Measurements from ENCODE around the gene FNBP1L. TPM values are rescaled to one million over a fixed set of nuclear protein-coding genes. Genes with fewer than 3 reads are reported as not detected.
A peak's percentile ranks its signal among the peaks of the same experiment; 100 is the strongest.
"Not testable (repeated sequence)": the region's sequence is repeated elsewhere in the genome, so short reads cannot be mapped to it uniquely, and the experiment has no call there.

The FNBP1L gene
- total RNA-seq, 4 donors from 2014 or later: 68.7 to 86.0 (median 72.9) TPM

DNA sequence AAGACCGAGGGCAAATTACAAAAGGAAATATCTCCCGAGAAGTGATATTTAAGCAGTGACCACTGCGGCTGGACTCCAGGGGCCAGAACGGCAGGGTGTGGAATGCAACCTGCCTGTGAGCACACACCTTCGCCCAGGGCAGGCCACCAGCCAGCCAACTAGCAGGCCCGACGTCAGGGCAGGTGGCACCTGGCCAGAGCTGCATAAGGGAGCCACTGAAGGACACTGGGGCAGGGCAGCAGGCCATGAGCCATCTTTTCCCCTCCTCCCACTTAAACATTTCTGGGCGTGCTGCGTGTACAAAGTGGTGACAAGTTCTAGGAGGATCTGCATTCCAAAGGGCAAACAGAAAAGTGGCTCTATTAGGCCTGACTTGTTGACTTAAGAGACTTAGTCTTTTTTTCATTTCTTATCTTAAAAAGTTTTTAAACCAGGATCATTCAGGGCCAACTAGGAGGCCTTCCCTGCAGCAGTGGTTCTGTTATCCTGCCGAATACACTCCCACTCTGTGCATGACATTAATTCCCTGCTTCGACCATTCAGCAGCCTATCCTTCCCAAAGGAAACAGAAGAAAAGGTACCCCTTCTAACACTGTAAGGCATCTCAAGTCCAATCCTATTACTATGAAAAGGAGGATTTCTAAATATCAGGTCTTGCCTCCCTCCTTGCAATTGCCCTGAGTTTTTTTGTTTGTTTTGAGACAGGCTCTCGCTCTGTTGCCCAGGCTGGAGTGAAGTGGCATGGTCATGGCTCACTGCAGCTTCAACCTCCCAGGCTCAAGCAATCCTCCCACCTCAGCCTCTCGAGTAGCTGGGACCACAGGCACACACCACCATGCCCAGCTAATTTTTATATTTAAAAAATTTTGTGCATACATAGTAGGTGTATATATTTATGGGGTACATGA is 137.4 kb downstream of the FNBP1L start:
- peak; percentile 31 to 91 for TF ChIP-seq POLR2A (IDR thresholded peaks at IDR 0.05)
- TF ChIP-seq, protein P1, sequence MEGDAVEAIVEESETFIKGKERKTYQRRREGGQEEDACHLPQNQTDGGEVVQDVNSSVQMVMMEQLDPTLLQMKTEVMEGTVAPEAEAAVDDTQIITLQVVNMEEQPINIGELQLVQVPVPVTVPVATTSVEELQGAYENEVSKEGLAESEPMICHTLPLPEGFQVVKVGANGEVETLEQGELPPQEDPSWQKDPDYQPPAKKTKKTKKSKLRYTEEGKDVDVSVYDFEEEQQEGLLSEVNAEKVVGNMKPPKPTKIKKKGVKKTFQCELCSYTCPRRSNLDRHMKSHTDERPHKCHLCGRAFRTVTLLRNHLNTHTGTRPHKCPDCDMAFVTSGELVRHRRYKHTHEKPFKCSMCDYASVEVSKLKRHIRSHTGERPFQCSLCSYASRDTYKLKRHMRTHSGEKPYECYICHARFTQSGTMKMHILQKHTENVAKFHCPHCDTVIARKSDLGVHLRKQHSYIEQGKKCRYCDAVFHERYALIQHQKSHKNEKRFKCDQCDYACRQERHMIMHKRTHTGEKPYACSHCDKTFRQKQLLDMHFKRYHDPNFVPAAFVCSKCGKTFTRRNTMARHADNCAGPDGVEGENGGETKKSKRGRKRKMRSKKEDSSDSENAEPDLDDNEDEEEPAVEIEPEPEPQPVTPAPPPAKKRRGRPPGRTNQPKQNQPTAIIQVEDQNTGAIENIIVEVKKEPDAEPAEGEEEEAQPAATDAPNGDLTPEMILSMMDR (IDR thresholded peaks at IDR 0.05): no peak
- peaks cover 16 to 30% of the 10 kb centered on the region in 2 donors for H3K36me3 ChIP-seq
- DNase-seq: peak; percentile 100
- H3K4me1 ChIP-seq: peaks cover 23 to 34% of the 10 kb centered on the region in 2 donors
- H3K4me3 ChIP-seq (replicated peaks in 1 of 3): no peak overlapping the region
- intact Hi-C loops (cut with DNase I): no loop called here
- WGBS, 2 donors: 22 to 33% methylated on average over 13 of the region's 13 CpGs
- no peaks in the 10 kb centered on the region for H3K9me3 ChIP-seq
- no peaks in the 10 kb centered on the region for H3K27me3 ChIP-seq
- peak overlapping the region; percentile 86 to 90 (median 86) for H3K27ac ChIP-seq

DNA sequence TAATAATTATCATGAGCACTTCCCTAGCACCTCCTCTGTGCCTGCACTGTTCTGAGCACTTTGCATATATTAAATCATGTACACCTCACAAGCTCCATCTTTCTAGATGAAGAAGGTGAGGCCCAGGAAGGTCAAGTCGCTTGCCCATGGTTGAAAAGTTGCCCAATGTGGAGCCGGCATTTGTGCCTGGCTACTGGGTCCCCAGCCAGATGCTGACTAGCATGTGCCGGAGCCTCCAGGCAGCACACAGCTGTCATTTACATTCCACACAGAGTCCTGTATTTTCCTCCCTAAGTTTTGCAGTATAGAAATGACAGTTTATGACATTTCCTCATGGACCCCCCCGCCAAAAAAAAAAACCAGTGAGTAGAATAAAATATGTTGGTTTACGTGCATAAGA is 139.4 kb downstream of the FNBP1L start:
- Histone ChIP-seq H3K36me3 (peaks cover 13 to 23% of the 10 kb centered on the region in 2 donors), H3K4me1 (peaks cover 33 to 47% of the 10 kb centered on the region in 2 donors), H3K27me3 (no peaks in the 10 kb centered on the region), H3K27ac (peak overlapping the region in 2 of 3 donors; percentile 23 to 86), H3K4me3 (replicated peaks in 1 of 3) (no peak overlapping the region), H3K9me3 (no peaks in the 10 kb centered on the region)
- TF ChIP-seq, protein P1 (IDR thresholded peaks at IDR 0.05): no peak
- no peak for TF ChIP-seq POLR2A (IDR thresholded peaks at IDR 0.05)
- no peak for DNase-seq
- WGBS, 2 donors: 97% methylated on average over 5 of the region's 5 CpGs
- intact Hi-C loops (cut with DNase I): no loop called here

DNA sequence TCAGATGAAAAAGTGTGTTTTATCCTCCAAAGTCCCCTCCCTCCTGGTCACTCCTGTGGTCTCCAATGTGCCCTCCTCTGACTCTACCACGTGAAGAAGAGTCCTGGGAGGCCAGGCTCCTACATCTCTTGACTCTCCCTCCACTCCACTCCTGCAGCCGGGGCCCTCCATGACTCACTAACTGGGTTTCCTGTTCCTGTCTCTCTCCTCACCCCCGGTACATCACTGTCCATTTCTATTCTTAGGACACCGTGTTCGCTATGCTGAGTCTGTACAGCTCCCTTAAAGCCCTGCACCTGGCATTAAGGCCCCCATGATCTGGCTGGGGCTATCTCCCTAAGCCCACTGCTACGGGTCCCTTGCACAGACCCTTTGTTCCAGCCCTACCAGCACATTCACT is 140.3 kb downstream of the FNBP1L start:
- TF ChIP-seq, protein P1 (IDR thresholded peaks at IDR 0.05): no peak
- no peak for TF ChIP-seq POLR2A (IDR thresholded peaks at IDR 0.05)
- Histone ChIP-seq H3K36me3 (peaks cover 8 to 19% of the 10 kb centered on the region in 2 donors), H3K4me1 (peaks cover 41 to 48% of the 10 kb centered on the region in 2 donors), H3K27me3 (no peaks in the 10 kb centered on the region), H3K4me3 (replicated peaks in 1 of 3) (no peak overlapping the region), H3K27ac (peak overlapping the region in 1 of 3 donors; percentile 14), H3K9me3 (no peaks in the 10 kb centered on the region)
- intact Hi-C loops (cut with DNase I): no loop called here
- 78 to 86% methylated on average over 6 of the region's 6 CpGs for WGBS, 2 donors
- no peak for DNase-seq

DNA sequence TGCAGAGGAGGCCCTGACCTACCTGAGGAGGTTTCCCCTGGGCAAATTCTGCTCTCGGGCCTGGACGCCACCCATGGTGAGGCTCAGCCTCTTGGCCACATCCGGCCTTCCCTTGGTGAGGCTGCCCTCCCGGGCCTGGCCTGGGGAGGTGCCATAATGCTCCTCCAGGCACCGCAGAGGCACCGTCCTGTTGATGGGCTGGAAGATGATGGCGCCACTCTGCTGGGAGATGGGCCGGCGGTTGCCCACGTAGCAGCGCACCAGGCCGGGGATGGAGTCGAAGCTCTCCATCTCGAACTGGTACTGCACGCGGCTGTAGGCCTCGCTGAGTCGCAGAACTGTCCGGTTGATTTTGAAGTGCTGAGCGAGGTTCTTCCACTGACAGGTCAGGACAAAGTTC is 141.0 kb downstream of the FNBP1L start:
- WGBS, 2 donors: 97 to 100% methylated on average over 10 to 20 of the region's 20 CpGs
- peaks cover 37 to 45% of the 10 kb centered on the region in 2 donors for H3K4me1 ChIP-seq

DNA sequence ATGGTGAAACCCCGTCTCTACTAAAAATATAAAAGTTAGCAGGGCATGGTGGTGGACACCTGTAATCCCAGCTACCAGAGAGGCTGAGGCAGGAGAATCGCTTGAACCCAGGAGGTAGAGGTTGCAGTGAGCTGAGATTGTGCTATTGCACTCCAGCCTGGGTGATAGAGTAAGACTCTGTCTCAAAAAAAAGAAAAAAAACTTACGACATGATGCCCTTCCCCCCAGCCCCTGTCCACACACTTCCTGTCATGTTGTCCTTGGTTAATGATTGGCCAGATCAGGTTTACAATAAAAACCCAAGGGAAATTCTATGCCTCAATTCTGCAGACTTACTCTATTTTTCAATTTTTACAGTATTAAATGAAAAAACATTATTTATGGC is 143.4 kb downstream of the FNBP1L start:
- H3K9me3 ChIP-seq; H3K4me3 ChIP-seq (replicated peaks in 1 of 3); H3K27me3 ChIP-seq; intact Hi-C loops (cut with DNase I); DNase-seq: not testable (repeated sequence)
- H3K36me3 ChIP-seq: peaks cover 8 to 19% of the 10 kb centered on the region in 2 donors
- WGBS, 2 donors: 84 to 89% methylated on average over 3 of the region's 3 CpGs
- H3K27ac ChIP-seq: peak overlapping the region in 2 of 3 donors; percentile 34 to 80
- H3K4me1 ChIP-seq: peaks cover 18 to 26% of the 10 kb centered on the region in 2 donors

More for the DNA sequence above, 141.0 kb downstream of the FNBP1L start:
- intact Hi-C loops (cut with DNase I): no loop called here
- no peak for TF ChIP-seq POLR2A (IDR thresholded peaks at IDR 0.05)
- TF ChIP-seq, protein P1 (IDR thresholded peaks at IDR 0.05): no peak
- Histone ChIP-seq H3K9me3 (no peaks in the 10 kb centered on the region), H3K27me3 (no peaks in the 10 kb centered on the region), H3K36me3 (peaks cover 8 to 19% of the 10 kb centered on the region in 2 donors), H3K4me3 (replicated peaks in 1 of 3) (no peak overlapping the region), H3K27ac (no peak overlapping the region)
- DNase-seq: no peak
